Measurements from ENCODE around the gene SLC5A10. TPM values are rescaled to one million over a fixed set of nuclear protein-coding genes. Genes with fewer than 3 reads are reported as not detected.

Gene SLC5A10
- total RNA-seq, 1 experiment from 2014 or later, result not detected

DNA sequence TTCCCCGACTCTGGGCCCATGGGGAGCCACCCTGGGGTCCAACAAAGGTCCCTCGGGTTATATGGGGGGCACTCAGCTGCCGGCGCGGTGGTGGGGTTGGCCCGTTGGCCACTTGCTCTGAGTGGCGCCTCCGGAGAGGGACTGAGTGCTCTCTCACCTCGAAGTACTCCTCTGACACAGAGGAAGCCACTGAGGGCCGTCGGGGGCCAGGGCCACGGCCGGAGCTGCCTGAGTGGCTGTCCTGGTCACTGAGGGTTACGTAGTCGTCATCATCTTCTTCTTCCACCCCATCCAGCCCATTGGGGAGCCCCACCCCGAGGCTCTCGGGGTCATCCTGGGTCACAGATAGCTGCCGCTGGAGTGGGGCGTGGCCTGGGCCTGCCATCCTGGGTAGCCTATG, 25.7 kb downstream of the SLC5A10 start:
- BruUV-seq (replicated peaks), result no TSS peak
- no peak overlapping the region for H3K4me3 ChIP-seq (ENCODE audit: low read depth in 2 of 2, low read length in 2 of 2)
- ATAC-seq, result no peak
- TF ChIP-seq POLR2AphosphoS5 (IDR thresholded peaks at IDR 0.05; ENCODE audit: low read depth, low read length) (no peak), SIN3A (IDR thresholded peaks at IDR 0.05; ENCODE audit: borderline replicate concordance, insufficient read depth, low read depth, low read length) (no peak), TCF7L2 (IDR thresholded peaks at IDR 0.05; ENCODE audit: low read depth, low read length) (no peak)
- TF ChIP-seq, protein P1, sequence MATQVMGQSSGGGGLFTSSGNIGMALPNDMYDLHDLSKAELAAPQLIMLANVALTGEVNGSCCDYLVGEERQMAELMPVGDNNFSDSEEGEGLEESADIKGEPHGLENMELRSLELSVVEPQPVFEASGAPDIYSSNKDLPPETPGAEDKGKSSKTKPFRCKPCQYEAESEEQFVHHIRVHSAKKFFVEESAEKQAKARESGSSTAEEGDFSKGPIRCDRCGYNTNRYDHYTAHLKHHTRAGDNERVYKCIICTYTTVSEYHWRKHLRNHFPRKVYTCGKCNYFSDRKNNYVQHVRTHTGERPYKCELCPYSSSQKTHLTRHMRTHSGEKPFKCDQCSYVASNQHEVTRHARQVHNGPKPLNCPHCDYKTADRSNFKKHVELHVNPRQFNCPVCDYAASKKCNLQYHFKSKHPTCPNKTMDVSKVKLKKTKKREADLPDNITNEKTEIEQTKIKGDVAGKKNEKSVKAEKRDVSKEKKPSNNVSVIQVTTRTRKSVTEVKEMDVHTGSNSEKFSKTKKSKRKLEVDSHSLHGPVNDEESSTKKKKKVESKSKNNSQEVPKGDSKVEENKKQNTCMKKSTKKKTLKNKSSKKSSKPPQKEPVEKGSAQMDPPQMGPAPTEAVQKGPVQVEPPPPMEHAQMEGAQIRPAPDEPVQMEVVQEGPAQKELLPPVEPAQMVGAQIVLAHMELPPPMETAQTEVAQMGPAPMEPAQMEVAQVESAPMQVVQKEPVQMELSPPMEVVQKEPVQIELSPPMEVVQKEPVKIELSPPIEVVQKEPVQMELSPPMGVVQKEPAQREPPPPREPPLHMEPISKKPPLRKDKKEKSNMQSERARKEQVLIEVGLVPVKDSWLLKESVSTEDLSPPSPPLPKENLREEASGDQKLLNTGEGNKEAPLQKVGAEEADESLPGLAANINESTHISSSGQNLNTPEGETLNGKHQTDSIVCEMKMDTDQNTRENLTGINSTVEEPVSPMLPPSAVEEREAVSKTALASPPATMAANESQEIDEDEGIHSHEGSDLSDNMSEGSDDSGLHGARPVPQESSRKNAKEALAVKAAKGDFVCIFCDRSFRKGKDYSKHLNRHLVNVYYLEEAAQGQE (IDR thresholded peaks at IDR 0.05; ENCODE audit: insufficient read depth in 1 of 2, low read depth in 2 of 2, low read length in 1 of 2), result no peak
- TF ChIP-seq, protein P2, sequence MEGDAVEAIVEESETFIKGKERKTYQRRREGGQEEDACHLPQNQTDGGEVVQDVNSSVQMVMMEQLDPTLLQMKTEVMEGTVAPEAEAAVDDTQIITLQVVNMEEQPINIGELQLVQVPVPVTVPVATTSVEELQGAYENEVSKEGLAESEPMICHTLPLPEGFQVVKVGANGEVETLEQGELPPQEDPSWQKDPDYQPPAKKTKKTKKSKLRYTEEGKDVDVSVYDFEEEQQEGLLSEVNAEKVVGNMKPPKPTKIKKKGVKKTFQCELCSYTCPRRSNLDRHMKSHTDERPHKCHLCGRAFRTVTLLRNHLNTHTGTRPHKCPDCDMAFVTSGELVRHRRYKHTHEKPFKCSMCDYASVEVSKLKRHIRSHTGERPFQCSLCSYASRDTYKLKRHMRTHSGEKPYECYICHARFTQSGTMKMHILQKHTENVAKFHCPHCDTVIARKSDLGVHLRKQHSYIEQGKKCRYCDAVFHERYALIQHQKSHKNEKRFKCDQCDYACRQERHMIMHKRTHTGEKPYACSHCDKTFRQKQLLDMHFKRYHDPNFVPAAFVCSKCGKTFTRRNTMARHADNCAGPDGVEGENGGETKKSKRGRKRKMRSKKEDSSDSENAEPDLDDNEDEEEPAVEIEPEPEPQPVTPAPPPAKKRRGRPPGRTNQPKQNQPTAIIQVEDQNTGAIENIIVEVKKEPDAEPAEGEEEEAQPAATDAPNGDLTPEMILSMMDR (IDR thresholded peaks at IDR 0.05), result no peak
- DNase-seq (ENCODE audit: low read depth, low spot score), result no peak
- POLR2A ChIA-PET, result no interaction called here
- H3K4me1 ChIP-seq (ENCODE audit: control insufficient read depth, insufficient read depth, low read length), result peaks cover 16% of the 10 kb centered on the region
- H3K36me3 ChIP-seq (ENCODE audit: control insufficient read depth, insufficient read depth, low read length), result no peaks in the 10 kb centered on the region
- CTCF ChIA-PET, result no interaction called here
- H3K9me3 ChIP-seq (ENCODE audit: control insufficient read depth, insufficient read depth, low read depth, low read length), result no peaks in the 10 kb centered on the region
- in situ Hi-C loops (cut with HindIII; ENCODE audit: low pct_unique_long_range_greater_than_20kb, low sequenced_read_pairs) (no loop called here), intact Hi-C loops (cut with micrococcal nuclease; ENCODE audit: unreplicated experiment) (no loop called here)
- no peak overlapping the region for H3K27ac ChIP-seq (ENCODE audit: low read length)
- H3K27me3 ChIP-seq (ENCODE audit: control insufficient read depth, insufficient read depth, low read length), result no peaks in the 10 kb centered on the region

DNA sequence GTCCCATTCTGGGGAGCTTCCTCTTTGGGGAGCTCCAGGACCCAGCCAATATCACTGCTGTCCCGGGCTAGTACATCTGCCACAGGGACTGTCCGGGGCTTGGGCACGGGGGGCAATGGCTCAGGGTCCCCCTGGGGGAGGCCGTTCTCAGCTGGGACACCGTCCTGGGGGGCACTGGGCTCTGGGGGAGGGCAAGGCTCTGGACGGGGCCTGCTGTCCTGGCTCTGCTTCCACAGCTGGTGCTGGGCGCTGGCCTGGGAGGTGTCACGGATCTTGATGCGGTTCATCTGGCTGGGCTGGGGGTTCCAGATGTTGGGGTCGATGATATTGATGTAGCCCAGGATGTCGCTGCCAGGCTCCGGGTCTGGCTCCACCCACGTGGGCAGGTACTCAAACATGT, 26.1 kb downstream of the SLC5A10 start:
- DNase-seq (ENCODE audit: low read depth, low spot score) (no peak), ATAC-seq (no peak)
- H3K27ac ChIP-seq (ENCODE audit: low read length), result no peak overlapping the region
- no peak for TF ChIP-seq POLR2AphosphoS5 (IDR thresholded peaks at IDR 0.05; ENCODE audit: low read depth, low read length)
- TF ChIP-seq, protein P1 (IDR thresholded peaks at IDR 0.05; ENCODE audit: insufficient read depth in 1 of 2, low read depth in 2 of 2, low read length in 1 of 2), result no peak
- no peak for TF ChIP-seq TCF7L2 (IDR thresholded peaks at IDR 0.05; ENCODE audit: low read depth, low read length)
- TF ChIP-seq, protein P2 (IDR thresholded peaks at IDR 0.05), result no peak
- no peak for TF ChIP-seq SIN3A (IDR thresholded peaks at IDR 0.05; ENCODE audit: borderline replicate concordance, insufficient read depth, low read depth, low read length)
- POLR2A ChIA-PET, result no interaction called here
- no peaks in the 10 kb centered on the region for H3K36me3 ChIP-seq (ENCODE audit: control insufficient read depth, insufficient read depth, low read length)
- H3K4me3 ChIP-seq (ENCODE audit: low read depth in 2 of 2, low read length in 2 of 2), result no peak overlapping the region
- H3K27me3 ChIP-seq (ENCODE audit: control insufficient read depth, insufficient read depth, low read length), result no peaks in the 10 kb centered on the region
- BruUV-seq (replicated peaks), result no TSS peak
- intact Hi-C loops (cut with micrococcal nuclease; ENCODE audit: unreplicated experiment) (no loop called here), in situ Hi-C loops (cut with HindIII; ENCODE audit: low pct_unique_long_range_greater_than_20kb, low sequenced_read_pairs) (no loop called here)
- no peaks in the 10 kb centered on the region for H3K9me3 ChIP-seq (ENCODE audit: control insufficient read depth, insufficient read depth, low read depth, low read length)
- peaks cover 16% of the 10 kb centered on the region for H3K4me1 ChIP-seq (ENCODE audit: control insufficient read depth, insufficient read depth, low read length)
- CTCF ChIA-PET, result no interaction called here

Measured in Panc1 (cell line).